DMS53 treated with DMSO at 0.1 percent for 48 hours (cell line): ENCODE measurements around the gene SLC25A21.
"Not testable (repeated sequence)": the region's sequence is repeated elsewhere in the genome, so short reads cannot be mapped to it uniquely, and the experiment has no call there.

Experiments used
- DNase-seq: peaks from one replicate; lab custom pipeline; 2025; ENCODE audit not compliant: unreplicated experiment; lab: John Stamatoyannopoulos, UW

The SLC25A21 gene

DNA sequence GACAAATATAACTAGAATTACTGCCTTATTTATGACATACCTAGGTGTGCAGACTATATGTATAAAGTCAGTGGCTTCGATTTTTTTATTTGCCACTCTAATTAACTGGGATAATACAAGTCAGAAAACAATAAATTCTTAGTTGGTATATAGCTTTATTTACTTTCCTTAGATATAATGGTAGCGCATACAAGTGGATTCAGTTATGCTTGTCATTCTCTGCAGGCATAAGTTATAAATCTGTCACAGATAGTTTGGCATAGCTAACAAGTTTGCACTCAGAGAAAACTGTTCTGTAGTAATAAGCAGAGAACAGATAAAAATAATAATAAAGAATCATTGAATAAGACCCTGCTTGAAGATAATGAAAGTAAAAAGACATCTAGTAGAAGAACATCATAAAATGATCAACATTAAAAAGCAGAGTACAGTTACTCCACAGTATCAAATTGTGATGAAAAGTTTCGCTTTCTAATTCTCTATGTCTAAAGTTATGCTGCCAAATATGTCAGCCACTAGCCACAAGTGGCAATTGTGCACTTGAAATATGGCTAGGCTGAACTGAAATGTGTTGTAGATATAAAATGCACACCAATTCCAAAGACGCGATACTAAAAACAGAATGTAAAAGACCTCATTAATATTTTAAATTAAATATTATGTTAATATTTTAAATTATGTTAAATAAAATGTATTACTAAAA, 224.1 kb downstream of the SLC25A21 start:
- DNase-seq = no peak

DNA sequence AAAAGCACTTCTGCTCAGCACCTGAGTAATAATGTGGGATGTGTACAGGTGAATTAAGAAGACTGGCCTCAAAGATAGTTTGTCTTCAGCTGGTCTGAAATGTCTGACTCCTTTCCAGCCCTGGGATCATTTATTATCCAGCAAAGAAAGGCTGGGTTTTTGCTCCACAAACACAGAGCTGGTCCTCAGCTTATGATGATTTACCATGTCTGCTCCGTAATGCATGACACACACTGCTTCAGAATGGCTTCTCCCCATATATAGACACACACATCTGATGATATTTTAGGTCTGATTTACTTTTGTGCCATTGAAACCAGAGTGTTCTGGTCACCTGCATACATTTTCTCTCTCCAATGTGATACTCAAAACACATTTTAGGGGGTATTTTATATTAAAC, 225.0 kb downstream of the SLC25A21 start:
- no peak for DNase-seq

DNA sequence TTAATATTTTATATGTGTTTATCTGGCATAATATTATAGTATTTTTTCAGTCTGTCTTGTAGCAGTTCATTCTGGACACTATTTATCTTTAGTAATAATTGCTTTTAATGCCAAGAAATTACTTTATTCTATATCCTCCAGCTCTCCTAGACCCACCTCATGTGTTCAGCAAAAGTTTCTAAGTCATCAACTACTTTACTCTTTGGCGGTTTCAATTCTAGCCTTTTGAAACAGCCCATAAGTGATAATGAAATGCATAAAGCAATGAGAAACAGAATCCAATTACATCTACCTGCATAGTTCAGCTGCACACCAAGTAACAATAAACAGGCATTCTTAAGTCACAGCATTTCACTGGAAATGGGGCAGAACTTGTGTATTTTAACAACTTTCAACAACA, 225.5 kb downstream of the SLC25A21 start:
- no peak for DNase-seq

DNA sequence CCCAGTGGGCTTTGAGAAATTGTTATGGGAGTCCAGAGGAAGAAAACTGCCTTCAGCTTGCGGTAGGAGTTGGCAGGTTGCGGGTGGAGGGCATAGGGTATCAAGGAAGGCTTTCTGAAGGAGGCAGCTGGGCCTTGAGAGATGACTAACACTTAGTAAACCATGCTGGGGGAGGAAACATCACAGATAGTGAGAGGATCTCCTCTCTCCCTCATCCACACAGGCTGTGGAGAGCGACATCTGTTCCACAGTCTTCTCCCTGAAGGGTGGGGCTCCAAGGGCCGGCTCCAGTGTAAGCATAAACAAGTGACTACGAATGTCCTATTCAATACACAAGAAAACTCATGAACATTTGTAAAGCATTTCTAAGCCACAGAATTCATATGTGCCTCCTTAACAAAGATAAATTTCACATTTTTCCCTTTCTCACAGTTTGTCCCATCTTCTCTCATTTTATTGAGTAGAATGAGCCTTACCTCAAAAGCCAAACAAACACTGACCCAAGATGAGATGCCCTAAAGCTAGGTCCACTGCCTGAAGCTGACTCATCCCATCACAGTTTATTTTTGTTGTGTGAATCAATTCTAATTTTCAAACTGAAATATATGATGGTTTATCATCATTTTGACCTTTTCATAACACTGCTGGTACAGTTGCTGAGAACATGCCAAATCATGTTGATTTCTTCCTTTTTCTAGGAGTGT, 227.9 kb downstream of the SLC25A21 start:
- DNase-seq = no peak

DNA sequence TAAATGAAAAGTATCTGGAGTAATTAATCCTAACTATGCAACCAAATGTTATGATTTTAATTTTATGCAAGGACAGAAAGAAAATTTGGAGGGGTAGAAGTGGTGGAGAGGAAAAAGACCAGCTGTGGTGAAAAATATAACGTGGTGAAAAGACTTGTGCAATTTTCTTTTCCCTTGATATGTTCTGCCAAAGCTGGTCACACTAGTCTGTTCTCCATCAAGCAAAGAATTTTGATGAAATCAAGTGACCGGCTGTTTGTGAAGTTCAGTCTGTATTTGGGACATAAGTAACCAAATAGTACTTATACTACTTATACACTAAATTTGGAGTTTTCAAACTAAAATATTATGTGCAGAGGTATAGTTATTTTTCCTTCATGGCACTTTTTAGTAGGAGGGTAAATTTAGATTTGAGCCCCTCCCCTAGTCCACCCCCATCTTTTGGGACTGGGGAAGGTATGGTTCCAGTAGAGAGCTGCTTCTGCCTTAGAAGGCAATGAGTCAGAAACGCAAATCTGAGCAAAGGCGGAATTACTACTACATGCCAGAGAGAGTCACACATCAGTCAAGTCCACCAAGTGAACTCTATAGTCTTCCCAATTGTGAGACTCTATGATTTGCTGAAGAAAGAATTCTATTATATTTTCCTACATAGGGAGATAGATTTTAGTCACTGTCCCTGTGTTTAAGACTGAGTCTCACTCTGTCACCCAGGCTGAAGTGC, 229.7 kb downstream of the SLC25A21 start:
- no peak for DNase-seq

DNA sequence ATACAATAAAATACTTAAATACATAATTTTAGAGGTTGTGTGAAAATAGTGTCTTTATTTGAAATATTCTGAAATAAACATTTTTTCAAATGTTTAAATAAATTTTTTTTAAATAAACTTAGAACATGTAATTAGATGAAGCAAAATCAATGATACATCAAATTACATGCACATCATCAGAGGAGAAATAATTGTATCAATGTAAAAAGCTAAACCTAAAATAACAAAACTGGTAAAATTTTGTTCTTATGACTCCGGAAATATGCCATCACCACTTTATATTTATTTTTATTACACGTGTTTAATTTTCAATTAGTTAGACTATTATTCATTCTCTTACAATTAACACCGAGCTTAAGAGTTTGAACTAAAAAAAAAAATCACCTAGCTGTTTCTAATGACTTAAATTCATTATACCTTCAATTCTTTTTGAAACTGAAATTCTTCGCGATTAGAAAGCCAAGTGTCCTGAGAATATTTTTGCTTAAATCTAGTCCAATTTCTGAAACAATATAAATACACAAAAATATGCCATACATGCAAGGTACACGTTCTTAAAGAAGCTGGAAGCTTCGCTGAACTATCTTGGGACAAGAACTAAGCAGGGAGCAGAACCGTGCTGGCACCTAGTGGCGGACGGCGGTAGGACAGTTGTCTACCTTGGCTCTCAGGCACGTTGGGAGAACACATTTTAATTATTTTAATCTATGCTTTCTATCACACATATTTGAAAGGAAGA, 230.5 kb downstream of the SLC25A21 start:
- peak; percentile 41 for DNase-seq

DNA sequence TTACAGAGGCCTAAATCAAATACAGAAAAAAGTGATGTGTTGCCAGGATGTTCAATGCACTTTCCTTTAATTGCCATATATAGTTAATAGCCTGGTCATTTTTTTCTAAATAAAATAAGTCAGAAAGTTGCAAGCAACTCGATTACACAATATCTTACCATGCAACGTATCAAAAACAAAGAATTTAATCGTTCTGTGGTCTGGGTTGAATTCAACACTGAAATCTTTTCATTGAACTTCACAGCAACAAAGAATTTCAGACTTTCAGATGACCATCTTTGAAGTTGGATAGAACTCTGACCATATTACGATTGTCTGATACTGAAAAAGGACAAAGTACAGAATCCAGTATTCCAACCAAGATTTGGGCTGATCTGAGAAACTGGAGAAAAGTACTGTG, 231.9 kb downstream of the SLC25A21 start:
- no peak for DNase-seq

DNA sequence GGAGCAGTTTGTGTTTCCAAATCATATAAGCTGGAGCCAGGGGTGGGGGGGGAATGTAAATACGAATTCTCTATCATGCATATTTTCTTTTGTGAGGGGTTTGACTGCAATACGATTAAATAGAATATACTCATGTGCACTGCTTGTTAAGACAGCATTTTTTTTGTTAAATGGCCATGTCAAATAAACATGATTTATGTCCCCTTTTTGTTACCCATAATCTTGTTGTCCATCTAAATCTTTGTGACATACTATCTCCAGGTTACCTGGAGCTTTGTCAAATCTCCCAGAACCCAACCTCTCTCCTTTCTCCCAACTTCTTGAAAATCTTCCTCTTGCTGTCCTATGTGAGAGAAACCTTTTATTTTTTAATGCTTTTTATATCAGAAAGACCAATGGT, 233.1 kb downstream of the SLC25A21 start:
- no peak for DNase-seq

DNA sequence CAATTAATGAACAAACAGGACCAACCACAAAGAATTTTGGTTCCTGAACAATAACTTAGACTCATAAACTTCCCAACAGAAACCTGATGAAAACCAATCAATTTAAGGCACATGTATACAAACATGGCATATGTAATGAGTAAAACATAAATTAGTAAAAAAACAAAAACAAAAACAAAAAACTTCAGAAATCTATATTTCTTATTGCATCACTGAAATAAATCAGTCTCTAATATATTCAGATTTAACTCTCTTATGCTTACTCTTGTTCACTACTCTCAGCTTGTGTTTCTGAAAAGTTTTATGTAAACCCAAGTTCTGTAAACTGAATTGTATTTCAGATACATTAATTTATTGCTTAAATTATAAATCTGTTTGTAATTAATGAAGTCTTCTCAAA, 233.7 kb downstream of the SLC25A21 start:
- no peak for DNase-seq

DNA sequence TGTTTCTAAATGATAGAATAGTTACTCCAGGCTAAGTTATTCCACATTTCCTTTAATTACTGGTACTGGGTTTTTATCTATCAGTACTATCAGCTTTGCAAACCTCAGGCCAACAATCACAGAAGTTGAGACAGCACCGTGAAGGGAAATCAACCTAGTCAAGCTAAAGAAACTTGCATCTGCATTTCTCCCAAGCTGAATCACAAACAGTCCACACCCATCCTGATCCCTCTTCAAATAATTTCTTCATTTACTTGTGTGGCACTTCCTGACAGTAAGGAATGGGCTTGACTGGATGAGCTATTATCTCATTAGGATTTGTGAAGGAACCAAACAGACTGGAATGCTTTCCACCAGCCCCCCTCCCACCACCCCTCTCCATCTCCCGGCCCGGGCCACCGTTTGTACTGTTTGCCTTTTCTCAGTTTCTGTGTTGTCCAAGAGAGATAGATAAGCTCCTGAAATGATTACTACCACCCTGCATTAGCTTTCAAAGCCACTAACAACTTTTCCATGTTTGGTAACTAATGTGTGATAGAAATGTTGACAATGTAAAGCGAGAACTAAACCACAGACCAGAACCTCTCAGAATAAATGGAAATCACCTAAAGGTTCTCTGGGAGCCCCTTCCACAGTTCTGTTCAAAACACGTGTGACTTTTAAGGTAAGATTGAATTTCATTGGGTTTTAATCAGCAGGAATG, 236.3 kb downstream of the SLC25A21 start:
- no peak for DNase-seq

DNA sequence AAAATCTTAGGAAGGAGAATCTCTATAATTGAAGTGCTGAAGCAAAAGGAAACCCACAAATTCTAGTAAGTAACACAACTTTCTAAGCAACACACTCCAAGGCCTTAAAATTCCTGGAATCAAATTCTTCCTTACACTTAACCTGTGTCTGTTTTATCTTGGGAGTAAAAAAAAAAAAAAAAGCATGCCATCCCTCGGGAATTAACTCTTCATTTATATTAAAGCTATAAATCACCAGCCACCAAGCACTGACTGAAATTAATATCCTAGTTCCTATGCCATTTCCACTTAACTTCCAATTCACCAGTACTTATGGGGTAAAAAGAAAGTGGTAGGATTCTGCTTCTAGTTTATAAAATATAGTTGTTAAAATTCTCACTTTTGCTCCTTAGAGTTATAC, 238.1 kb downstream of the SLC25A21 start:
- no peak for DNase-seq

DNA sequence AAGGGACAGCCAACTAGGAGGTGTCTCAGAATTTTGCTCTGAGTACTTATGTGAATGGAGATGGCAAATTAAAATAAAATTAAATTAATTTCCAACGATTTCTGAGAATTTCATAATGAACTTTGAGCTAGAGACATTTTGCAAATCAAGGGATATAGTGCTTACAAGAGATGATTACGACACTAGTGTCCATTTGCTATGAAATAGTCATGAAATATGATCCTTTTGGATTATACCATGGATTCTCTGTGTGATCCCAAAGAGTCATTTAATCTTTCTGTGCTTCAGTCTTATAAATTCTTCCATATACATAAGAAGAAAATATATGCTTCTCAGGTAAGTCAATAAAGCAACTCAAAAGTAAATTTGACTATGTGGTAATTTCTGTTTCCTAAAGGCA, 240.6 kb downstream of the SLC25A21 start:
- no peak for DNase-seq

DNA sequence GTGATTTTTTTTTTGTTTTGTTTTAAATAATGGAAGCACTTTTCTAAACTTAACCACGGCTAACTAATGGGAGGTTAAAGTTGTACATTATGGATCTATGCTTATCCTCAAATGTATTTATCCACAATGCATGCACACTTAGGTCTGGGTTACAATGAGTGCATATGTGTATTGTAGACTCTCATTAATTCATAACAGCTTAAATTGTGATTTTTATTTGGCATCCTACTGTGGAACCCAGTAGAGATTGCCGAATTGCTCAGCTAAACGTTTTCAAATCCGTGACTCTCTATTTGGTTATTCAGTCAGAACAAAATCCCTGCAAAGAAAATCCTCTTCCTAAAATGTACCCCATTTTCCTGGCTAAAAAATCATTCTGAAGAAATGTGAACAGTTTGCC, 244.0 kb downstream of the SLC25A21 start:
- no peak for DNase-seq

DNA sequence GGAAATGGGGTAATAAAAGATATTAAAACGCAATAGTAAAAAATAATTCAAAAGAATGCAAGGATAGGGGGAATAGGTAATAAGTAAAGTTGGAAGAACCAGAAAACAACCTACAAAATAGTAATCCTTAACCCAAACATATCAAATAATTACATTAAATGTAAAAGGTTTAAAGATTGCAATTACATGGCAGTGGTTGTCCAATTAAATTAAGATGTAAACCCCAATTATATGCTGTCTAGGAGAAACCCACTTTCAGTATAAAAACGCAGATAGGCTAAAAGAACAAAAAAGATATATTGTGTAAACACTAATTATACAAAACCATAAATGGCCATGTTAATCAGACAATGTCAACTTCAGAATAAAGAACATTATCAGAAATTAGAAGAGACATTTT, 247.3 kb downstream of the SLC25A21 start:
- DNase-seq = no peak

DNA sequence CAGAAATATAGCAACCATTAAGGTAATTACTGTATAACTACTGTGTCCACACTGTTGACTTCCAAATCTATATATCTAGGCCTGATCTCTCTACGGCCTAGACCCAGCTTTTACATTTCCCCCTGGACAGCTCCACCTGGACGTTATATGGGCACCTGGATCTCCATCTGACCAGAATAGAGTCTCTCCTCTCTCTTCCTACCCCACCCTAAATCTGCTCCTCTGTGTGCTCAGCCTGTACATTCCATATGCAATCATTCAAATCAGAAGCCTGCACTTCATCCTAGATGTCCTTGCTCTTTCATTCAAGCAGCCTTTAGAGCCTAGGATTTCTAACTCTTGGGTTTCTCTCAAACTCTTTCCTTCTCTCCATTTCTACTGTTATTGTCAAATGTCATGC, 255.7 kb downstream of the SLC25A21 start:
- DNase-seq = no peak

DNA sequence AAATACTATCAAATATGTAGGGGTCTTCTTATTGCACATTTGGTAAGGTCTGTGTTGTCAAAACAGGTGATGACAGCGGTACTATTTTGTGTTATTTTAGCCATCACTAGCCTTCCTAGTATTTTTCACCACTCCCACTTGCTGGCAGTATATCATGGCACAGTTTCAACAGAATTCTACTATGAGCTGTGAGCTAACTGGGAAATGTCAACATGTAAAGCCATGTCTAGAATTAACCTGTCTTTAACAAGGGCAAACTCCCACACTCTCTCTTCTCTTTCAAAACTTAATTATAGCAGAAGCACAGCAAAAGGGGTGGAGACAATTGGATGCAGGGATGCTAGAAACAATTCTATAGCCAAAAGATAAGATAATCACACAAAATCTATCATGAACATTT, 257.3 kb downstream of the SLC25A21 start:
- no peak for DNase-seq

DNA sequence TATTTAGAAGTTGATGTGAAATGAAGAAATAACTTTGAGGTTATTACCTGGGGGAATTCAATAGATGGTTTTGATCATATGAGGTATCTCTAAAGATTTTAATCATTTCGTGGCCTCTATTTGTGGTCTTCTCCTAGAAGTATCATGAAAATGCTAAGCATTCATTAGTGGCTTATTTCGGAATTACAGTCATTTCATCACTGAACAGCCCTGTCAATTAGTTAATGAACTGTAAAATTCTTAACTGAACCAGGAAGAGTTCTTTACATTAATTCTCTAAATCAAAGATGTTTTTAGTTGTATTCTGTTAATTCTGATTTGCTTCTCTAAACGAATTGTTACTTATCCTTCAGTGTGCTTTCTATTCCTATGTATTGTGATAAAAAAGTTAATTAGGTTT, 261.8 kb downstream of the SLC25A21 start:
- no peak for DNase-seq

DNA sequence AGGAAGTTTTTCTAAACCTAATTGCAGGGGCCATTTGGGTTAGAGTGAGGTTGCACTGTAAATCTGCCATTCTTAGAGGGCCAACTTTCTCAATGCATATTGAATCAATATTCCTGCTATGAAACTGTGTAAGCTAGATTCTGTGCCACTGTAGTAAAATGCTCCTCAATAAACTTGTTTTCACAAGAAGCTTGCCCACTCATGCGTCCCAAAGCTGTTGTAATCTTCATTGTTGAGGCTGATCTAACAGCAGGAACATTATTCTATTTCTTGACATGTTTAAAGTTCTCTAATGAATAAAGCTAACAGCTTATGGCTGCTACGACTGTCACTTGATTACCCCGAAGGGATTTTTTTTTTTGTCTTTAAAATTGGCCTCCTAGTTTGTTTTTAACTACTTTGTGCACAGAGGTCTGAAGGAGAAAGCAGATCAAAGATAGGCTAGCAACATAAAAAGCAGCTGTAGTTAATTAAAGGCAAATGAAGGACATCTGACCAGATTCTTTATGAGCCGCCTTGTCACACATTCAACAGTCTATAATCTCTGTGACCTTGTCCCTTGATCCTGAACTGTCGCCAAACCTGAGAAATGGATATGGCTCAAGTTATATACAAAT, 267.0 kb downstream of the SLC25A21 start:
- DNase-seq = no peak

DNA sequence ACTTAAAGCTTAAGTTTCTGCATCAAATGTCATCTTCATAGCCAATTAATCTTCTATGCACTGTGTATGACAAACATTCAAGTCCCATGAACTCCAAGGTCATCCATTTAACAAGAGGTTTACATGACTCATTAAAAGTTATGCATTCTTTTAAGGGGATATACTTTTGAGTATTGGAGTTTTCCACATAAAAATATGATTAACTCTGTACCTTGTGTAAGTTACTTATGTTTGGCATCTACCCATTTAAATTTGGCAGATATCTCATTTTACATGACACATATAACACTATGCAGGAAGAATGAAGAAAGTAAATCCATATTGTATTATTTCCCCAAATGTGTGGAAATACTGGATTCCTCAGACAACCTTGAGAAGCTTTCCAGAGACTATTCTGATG, 270.5 kb downstream of the SLC25A21 start:
- DNase-seq = no peak

DNA sequence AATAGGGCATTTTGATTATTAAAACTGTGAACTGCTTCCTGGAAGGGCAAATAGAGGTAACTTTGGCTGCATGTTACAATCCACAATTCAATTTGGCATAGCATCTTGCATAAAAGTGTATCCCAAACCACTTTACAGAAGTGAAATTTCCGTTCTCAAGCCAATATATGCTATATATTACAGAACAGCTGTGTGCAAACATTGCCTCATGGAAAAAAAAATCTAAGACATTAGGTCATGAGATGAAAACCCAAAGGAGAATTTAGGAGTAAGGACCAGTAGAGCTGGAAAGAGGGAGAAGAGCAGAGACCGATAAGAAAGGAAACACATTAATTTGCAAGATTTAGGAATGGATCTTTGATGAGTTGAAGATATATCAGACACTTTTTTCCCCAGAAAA, 271.6 kb downstream of the SLC25A21 start:
- DNase-seq = no peak

DNA sequence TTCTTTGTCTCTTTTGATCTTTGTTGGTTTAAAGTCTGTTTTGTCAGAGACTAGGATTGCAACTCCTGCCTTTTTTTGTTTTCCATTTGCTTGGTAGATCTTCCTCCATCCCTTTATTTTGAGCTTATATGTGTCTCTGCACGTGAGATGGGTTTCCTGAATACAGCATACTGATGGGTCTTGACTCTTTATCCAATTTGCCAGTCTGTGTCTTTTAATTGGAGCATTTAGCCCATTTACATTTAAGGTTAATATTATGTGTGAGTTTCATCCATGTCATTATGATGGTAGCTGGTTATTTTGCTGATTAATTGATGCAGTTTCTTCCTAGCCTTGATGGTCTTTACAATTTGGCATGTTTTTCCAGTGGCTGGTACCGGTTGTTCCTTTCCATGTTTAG, 276.1 kb downstream of the SLC25A21 start:
- DNase-seq = not testable (repeated sequence)
